Caco-2 (cell line): ENCODE results near the gene LCNL1. TPM values are rescaled to one million over a fixed set of nuclear protein-coding genes. Genes with fewer than 3 reads are reported as not detected.

Experiments
- BruUV-seq: library from RNA; stranded (reverse); fragments of 400-500 nt; replicated peaks from 2 replicates; lab custom pipeline; 2021; lab: Mats Ljungman, UMichigan
- CTCF ChIA-PET: fragments of 300-600 bp; sonication (Branson Sonifier 250); formaldehyde crosslinking; loops from one replicate; lab custom pipeline; 2022; ENCODE audit warnings: antibody characterized with exemption; lab: Charles Lee
- POLR2A ChIA-PET: fragments of 300-600 bp; sonication (Branson Sonifier 250); formaldehyde crosslinking; loops from one replicate; lab custom pipeline; 2022; ENCODE audit warnings: antibody characterized with exemption; lab: Charles Lee
- DNase-seq, 2 experiments: peaks; one replicate each; pipeline versions ENCODE4 v3.0.0 to v3.0.0-alpha.2; 2020 to 2022
- H3K27me3 ChIP-seq: replicated peaks from 2 replicates; pipeline ENCODE4 v1.6.0; 2011; ENCODE audit warnings: low read length; ENCODE audit not compliant: control insufficient read depth, insufficient read depth
- H3K36me3 ChIP-seq: 2 replicates; pipeline ENCODE4 v1.5.1; 2011; ENCODE audit warnings: low read length; ENCODE audit not compliant: control insufficient read depth, insufficient read depth
- H3K4me1 ChIP-seq: fragments of 250-450 bp; sonication (Bioruptor Pico); 2 replicates; pipeline ENCODE4 v1.5.1; 2020; ENCODE audit warnings: mild to moderate bottlenecking
- H3K4me3 ChIP-seq: 2 replicates; pipeline ENCODE4 v1.5.1; 2011; ENCODE audit warnings: low read depth, mild to moderate bottlenecking, control low read depth, low read length
- H3K9me3 ChIP-seq: fragments of 250-450 bp; sonication (Bioruptor Pico); 2 replicates; pipeline ENCODE4 v1.5.1; 2020; ENCODE audit warnings: mild to moderate bottlenecking, moderate library complexity
- H3K27ac Mint-ChIP-seq: one replicate; pipeline ENCODE4 v1.8.0; 2022; ENCODE audit warnings: mixed read lengths; ENCODE audit not compliant: unreplicated experiment
- H3K27me3 Mint-ChIP-seq: one replicate; pipeline ENCODE4 v1.8.0; 2022; ENCODE audit warnings: mixed read lengths; ENCODE audit not compliant: insufficient read depth, unreplicated experiment
- H3K36me3 Mint-ChIP-seq: one replicate; pipeline ENCODE4 v1.8.0; 2022; ENCODE audit warnings: mild to moderate bottlenecking, mixed read lengths; ENCODE audit not compliant: insufficient read depth, unreplicated experiment
- H3K4me1 Mint-ChIP-seq: one replicate; pipeline ENCODE4 v1.8.0; 2022; ENCODE audit warnings: low read depth, mixed read lengths; ENCODE audit not compliant: unreplicated experiment
- H3K4me3 Mint-ChIP-seq: one replicate; pipeline ENCODE4 v1.8.0; 2022; ENCODE audit warnings: mild to moderate bottlenecking, moderate library complexity, mixed read lengths; ENCODE audit not compliant: unreplicated experiment
- H3K9me3 Mint-ChIP-seq: one replicate; pipeline ENCODE4 v1.8.0; 2022; ENCODE audit warnings: mixed read lengths; ENCODE audit not compliant: unreplicated experiment
- intact Hi-C: fragments of 100-400 bp; cut with micrococcal nuclease; formaldehyde crosslinking; loops from one replicate; pipeline ENCODE4 v1.10.0; 2022; ENCODE audit not compliant: unreplicated experiment
- total RNA-seq: library from RNA; stranded (reverse); gene quantifications from 2 replicates; pipeline ENCODE4 v1.2.3, GENCODE V29; 2022
- TF ChIP-seq, protein P1 (sequence below), 2 experiments: fragments of 200-600 bp in 1 of 2; IDR thresholded peaks; 1 replicate in 1 of 2; 2 replicates in 1 of 2; pipeline versions ENCODE4 v1.5.1 to v1.8.0; 2011 to 2022; ENCODE audit warnings: antibody characterized with exemption in 1 of 2, control low read depth in 1 of 2, inconsistent platforms in 1 of 2, low read depth in 1 of 2, low read length in 1 of 2, mild to moderate bottlenecking in 1 of 2, moderate library complexity in 1 of 2; ENCODE audit not compliant: insufficient read depth in 1 of 2, severe bottlenecking in 1 of 2, unreplicated experiment in 1 of 2

LCNL1 gene
- total RNA-seq, 1 experiment from 2014 or later, result not detected

DNA sequence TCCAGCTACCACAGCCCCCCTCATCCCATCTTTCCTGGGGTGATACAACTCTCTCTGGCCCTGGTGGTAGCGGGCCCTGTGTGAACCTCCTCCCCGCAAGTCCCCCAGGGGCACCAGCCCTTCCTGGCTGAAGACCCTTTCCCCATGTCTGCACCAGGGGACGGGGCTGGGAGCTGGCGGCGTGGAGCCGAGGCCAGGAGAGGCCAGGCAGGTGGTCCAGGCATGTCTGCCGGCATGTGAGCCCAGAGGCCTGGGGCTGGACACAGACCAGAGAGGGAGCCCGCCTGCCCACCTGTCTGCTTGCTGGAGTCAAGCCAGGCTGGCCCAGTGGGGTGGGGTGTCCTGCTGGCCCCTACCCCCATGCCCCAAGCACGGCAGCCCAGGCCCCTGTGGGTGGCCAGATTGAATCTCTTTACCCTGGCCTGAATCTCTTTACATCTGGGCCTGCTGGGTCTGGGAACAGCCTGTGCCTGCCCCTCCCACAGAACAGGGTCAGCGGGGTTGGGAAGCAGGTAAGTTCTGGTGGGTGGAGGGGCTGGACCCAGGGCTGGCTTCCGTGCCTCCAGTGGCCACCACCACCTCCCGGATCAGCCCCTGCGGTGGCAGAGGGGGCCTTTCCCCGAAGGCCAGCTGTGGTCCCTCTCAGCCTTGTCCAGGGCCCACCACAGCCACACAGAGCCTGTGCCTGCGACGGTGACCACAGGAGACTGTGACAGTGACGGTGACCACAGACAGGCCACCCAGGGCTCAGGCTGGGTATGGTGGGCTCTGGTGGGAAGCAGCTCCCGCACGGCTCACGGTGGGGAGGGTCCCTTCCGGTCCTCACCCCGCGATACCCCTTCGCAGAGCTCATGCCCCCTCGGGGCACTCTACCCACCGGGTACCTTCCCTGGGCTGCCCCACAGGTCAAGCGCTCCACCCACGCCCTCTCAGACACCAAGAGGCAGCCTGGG, 23.6 kb upstream of the LCNL1 start:
- POLR2A ChIA-PET, result no interaction called here
- no peak for DNase-seq
- peaks cover 12% of the 10 kb centered on the region for H3K9me3 Mint-ChIP-seq
- H3K4me1 ChIP-seq, result peaks cover 11% of the 10 kb centered on the region
- TF ChIP-seq, protein P1, sequence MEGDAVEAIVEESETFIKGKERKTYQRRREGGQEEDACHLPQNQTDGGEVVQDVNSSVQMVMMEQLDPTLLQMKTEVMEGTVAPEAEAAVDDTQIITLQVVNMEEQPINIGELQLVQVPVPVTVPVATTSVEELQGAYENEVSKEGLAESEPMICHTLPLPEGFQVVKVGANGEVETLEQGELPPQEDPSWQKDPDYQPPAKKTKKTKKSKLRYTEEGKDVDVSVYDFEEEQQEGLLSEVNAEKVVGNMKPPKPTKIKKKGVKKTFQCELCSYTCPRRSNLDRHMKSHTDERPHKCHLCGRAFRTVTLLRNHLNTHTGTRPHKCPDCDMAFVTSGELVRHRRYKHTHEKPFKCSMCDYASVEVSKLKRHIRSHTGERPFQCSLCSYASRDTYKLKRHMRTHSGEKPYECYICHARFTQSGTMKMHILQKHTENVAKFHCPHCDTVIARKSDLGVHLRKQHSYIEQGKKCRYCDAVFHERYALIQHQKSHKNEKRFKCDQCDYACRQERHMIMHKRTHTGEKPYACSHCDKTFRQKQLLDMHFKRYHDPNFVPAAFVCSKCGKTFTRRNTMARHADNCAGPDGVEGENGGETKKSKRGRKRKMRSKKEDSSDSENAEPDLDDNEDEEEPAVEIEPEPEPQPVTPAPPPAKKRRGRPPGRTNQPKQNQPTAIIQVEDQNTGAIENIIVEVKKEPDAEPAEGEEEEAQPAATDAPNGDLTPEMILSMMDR (IDR thresholded peaks at IDR 0.05; ENCODE audit: insufficient read depth in 1 of 2, low read depth in 1 of 2, low read length in 1 of 2, severe bottlenecking in 1 of 2, unreplicated experiment in 1 of 2), result no peak
- no peak overlapping the region for H3K4me3 ChIP-seq
- H3K27me3 Mint-ChIP-seq, result no peaks in the 10 kb centered on the region
- H3K36me3 Mint-ChIP-seq, result peaks cover 6% of the 10 kb centered on the region
- H3K4me1 Mint-ChIP-seq, result no peaks in the 10 kb centered on the region
- CTCF ChIA-PET, result interaction anchor here (0.6 kb wide), 3 partner anchors 11 to 623 kb away, joined by 3 to 5 read pairs (median 4); no protein-coding TSS in a partner anchor
- no TSS peak for BruUV-seq
- intact Hi-C loops, result no loop called here
- H3K27ac Mint-ChIP-seq, result peak overlapping the region; percentile 35
- no peaks in the 10 kb centered on the region for H3K36me3 ChIP-seq
- no peaks in the 10 kb centered on the region for H3K9me3 ChIP-seq
- H3K27me3 ChIP-seq, result no peaks in the 10 kb centered on the region
- H3K4me3 Mint-ChIP-seq, result no peak overlapping the region

- no peak overlapping the region for H3K4me3 Mint-ChIP-seq
- TF ChIP-seq, protein P1 (IDR thresholded peaks at IDR 0.05; ENCODE audit: insufficient read depth in 1 of 2, low read depth in 1 of 2, low read length in 1 of 2, severe bottlenecking in 1 of 2, unreplicated experiment in 1 of 2), result no peak
- BruUV-seq, result no TSS peak
- DNase-seq, result no peak
- Histone ChIP-seq H3K36me3 (no peaks in the 10 kb centered on the region), H3K4me1 (peaks cover 18% of the 10 kb centered on the region), H3K4me3 (no peak overlapping the region), H3K9me3 (no peaks in the 10 kb centered on the region), H3K27me3 (no peaks in the 10 kb centered on the region)
- peak overlapping the region; percentile 35 for H3K27ac Mint-ChIP-seq
- H3K36me3 Mint-ChIP-seq, result peaks cover 6% of the 10 kb centered on the region
- intact Hi-C loops, result no loop called here
- ChIA-PET CTCF (interaction anchor here (0.6 kb wide), 6 partner anchors 11 to 622 kb away, joined by 3 to 5 read pairs (median 4); no protein-coding TSS in a partner anchor), POLR2A (no interaction called here)
- H3K27me3 Mint-ChIP-seq, result no peaks in the 10 kb centered on the region
- H3K4me1 Mint-ChIP-seq, result no peaks in the 10 kb centered on the region
- peaks cover 12% of the 10 kb centered on the region for H3K9me3 Mint-ChIP-seq
These were observed 22.4 kb upstream of the LCNL1 start for GRCh38 chr9:136960212-136960937.

GRCh38 chr9:136960938-136961275, 21.9 kb upstream of the LCNL1 start:
- POLR2A ChIA-PET, result no interaction called here
- Histone ChIP-seq H3K4me1 (peaks cover 18% of the 10 kb centered on the region), H3K4me3 (no peak overlapping the region), H3K27me3 (no peaks in the 10 kb centered on the region), H3K36me3 (no peaks in the 10 kb centered on the region), H3K9me3 (no peaks in the 10 kb centered on the region)
- peaks cover 12% of the 10 kb centered on the region for H3K9me3 Mint-ChIP-seq
- H3K27me3 Mint-ChIP-seq, result no peaks in the 10 kb centered on the region
- DNase-seq, result no peak
- no TSS peak for BruUV-seq
- no peak overlapping the region for H3K27ac Mint-ChIP-seq
- TF ChIP-seq, protein P1 (IDR thresholded peaks at IDR 0.05; ENCODE audit: insufficient read depth in 1 of 2, low read depth in 1 of 2, low read length in 1 of 2, severe bottlenecking in 1 of 2, unreplicated experiment in 1 of 2), result no peak
- peaks cover 10% of the 10 kb centered on the region for H3K36me3 Mint-ChIP-seq
- CTCF ChIA-PET, result no interaction called here
- no peak overlapping the region for H3K4me3 Mint-ChIP-seq
- intact Hi-C loops, result no loop called here
- no peaks in the 10 kb centered on the region for H3K4me1 Mint-ChIP-seq
